ENCODE measurements around the gene DERL3.

DNA sequence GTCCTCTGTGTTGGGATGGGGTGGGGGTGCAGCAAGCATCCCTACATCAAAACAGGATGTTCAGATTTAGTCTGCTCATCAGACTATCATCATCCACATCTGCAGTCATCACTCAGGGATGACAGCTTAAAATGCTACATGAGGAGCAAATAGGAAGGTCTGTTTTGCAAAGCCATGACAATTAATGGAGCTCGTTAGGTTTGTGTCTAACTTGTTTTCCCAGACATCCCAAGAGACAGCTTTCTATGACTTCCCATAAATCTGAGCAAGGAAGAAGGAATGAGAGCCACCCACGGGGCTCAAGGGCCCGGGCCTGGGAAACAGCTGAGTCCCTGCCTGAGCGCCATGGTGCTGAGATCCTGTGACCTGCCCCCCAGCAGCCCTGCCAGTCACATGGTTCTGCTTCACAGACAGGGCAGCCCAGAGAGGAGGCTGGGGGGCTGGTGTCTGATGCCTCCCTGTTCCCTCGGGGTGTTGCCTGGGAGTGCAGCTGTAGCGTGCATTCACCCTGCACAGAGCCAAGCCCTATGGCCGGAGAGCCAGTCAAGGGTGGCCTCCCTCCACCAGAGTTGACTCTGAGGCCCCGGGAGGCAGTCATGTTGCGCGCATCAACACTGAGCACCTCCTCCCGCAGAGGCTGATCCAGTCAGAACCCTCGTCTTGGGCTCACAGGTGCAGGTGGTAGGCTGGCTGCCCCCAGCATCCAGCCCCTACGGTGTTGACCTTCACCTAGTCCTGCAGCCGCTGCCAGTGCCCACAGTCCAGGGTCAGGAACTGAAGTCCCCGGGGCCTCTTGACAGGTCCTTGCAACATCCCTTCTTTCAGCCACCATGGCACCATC lies 12.1 kb downstream of the DERL3 start:
- TF ChIP-seq EZH2 (optimal IDR thresholded peaks at IDR 0.05; ENCODE audit: low read depth, low read length), result no peak
- TF ChIP-seq, protein P1, sequence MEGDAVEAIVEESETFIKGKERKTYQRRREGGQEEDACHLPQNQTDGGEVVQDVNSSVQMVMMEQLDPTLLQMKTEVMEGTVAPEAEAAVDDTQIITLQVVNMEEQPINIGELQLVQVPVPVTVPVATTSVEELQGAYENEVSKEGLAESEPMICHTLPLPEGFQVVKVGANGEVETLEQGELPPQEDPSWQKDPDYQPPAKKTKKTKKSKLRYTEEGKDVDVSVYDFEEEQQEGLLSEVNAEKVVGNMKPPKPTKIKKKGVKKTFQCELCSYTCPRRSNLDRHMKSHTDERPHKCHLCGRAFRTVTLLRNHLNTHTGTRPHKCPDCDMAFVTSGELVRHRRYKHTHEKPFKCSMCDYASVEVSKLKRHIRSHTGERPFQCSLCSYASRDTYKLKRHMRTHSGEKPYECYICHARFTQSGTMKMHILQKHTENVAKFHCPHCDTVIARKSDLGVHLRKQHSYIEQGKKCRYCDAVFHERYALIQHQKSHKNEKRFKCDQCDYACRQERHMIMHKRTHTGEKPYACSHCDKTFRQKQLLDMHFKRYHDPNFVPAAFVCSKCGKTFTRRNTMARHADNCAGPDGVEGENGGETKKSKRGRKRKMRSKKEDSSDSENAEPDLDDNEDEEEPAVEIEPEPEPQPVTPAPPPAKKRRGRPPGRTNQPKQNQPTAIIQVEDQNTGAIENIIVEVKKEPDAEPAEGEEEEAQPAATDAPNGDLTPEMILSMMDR (IDR thresholded peaks at IDR 0.05; ENCODE audit: low read length), result no peak

Data from MM.1S (cell line).